Measurements from ENCODE around the gene HOMER3. TPM values are rescaled to one million over a fixed set of nuclear protein-coding genes. Genes with fewer than 3 reads are reported as not detected.

Gene HOMER3
- total and polyA plus RNA-seq, 4 donors, result 22.0 to 40.2 (median 24.2) TPM

DNA sequence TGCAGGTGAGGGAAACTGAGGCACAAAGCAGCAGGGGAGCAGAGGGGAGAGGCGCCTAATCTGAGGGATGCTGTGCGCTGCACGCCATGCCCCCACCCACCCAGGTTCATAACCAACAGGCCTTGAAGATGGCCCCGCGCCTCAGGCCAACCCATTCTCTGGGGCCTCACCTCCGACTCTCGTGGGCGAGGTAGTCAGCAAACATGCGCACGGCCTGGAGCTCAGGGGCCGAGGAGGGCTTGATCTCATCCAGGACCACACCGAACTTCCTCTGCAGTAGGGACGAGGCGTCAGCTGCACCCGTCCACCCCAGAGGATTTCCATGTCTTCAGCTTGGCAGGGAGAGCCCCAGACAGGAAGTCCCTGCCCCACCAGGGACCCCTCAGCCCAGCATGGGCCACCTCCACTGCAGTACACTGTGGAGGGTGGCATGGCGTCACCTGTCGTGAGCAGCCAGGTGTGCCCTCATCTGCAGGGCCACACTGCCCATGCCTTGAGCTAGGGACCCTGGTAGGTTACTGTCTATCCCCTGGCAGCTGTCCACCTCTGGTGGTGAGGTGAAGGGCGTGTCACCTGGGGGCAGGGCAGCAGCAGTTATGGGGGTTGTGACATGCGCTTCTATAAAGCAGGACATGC, 30.1 kb downstream of the HOMER3 start:
- 95 to 96% methylated on average over 19 of the region's 19 CpGs for WGBS, 2 donors
- Histone ChIP-seq H3K9ac (ENCODE audit: insufficient read depth in 1 of 2, low read length in 2 of 2) (no peak overlapping the region), H3K36me3 (ENCODE audit: control insufficient read depth in 4 of 4, insufficient read depth in 4 of 4, low read length in 4 of 4) (peaks cover 0 to 58% (median 20%) of the 10 kb centered on the region in 4 donors), H3K4me3 (no peak overlapping the region), H3K9me3 (ENCODE audit: control insufficient read depth in 4 of 4, insufficient read depth in 3 of 4, low read length in 3 of 4) (no peaks in the 10 kb centered on the region), H3K27ac (ENCODE audit: low read depth in 1 of 2, low read length in 1 of 2) (no peak overlapping the region), H3K27me3 (ENCODE audit: control insufficient read depth in 3 of 3, insufficient read depth in 3 of 3, low read length in 2 of 3) (no peaks in the 10 kb centered on the region), H3K4me1 (ENCODE audit: control insufficient read depth in 5 of 5, insufficient read depth in 5 of 5, low read length in 5 of 5) (no peaks in the 10 kb centered on the region)
- DNase-seq (no peak), ATAC-seq (ENCODE audit: insufficient read depth, low FRiP score) (no peak)
- TF ChIP-seq, protein P1, sequence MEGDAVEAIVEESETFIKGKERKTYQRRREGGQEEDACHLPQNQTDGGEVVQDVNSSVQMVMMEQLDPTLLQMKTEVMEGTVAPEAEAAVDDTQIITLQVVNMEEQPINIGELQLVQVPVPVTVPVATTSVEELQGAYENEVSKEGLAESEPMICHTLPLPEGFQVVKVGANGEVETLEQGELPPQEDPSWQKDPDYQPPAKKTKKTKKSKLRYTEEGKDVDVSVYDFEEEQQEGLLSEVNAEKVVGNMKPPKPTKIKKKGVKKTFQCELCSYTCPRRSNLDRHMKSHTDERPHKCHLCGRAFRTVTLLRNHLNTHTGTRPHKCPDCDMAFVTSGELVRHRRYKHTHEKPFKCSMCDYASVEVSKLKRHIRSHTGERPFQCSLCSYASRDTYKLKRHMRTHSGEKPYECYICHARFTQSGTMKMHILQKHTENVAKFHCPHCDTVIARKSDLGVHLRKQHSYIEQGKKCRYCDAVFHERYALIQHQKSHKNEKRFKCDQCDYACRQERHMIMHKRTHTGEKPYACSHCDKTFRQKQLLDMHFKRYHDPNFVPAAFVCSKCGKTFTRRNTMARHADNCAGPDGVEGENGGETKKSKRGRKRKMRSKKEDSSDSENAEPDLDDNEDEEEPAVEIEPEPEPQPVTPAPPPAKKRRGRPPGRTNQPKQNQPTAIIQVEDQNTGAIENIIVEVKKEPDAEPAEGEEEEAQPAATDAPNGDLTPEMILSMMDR (IDR thresholded peaks at IDR 0.05; ENCODE audit: control extremely low read depth, extremely low read depth), result no peak

DNA sequence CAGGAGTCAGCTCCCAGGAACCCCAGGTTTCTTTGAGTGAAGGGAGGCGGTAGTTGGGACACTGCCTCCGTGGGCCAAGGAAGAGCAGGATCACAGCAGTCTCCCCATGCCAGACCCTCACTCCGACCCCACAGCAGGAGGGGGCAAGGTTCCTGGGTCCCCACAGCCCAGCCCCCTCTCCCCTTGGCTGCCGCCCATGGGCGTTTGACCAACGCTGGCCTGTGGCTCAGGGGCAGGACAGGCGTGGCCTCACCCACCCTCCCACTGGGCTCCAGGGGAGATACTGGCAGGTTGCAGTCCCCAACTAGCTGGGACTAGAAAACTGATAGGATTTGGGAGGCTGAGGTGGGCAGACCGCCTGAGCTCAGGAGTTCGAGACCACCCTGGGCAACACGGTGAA, 31.0 kb downstream of the HOMER3 start:
- peaks cover 0 to 59% (median 19%) of the 10 kb centered on the region in 4 donors for H3K36me3 ChIP-seq (ENCODE audit: control insufficient read depth in 4 of 4, insufficient read depth in 4 of 4, low read length in 4 of 4)

DNA sequence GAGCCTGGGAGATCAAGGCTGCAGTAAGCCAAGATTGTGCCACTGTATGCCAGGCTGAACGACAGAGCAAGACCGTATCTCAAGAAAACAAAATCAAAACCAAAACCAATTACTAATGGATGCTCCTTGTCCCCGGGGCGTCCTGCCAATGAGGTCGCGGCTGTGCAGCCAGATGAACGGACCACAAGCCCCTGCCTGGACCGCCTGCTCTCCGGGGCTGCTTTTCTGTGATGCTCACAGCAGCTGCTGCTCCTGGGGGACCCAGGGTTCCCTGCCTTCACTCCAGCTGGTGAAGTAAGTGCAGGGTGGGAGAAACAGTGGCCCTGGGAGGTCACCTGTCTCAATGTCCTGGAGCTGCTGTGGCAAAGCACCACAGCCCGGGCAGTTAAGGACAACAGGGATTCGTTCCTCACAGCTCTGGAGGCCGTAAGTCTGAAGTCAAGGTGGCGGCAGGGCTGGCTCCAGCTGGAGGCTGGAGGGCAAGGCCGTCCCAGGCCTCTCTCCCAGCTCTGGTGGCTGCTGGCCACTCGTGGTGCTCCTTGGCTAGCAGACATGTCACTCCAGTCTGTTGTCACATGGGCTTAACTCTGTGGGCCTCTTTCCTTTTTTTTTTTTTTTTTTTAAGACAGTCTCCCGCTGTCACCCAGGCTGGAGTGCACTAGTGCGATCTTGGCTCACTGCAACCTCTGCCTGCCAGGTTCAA, 31.9 kb downstream of the HOMER3 start:
- TF ChIP-seq, protein P1 (IDR thresholded peaks at IDR 0.05; ENCODE audit: control extremely low read depth, extremely low read depth), result no peak
- no peak overlapping the region for H3K27ac ChIP-seq (ENCODE audit: low read depth in 1 of 2, low read length in 1 of 2)
- ATAC-seq (ENCODE audit: insufficient read depth, low FRiP score) (no peak), DNase-seq (no peak)
- no peaks in the 10 kb centered on the region for H3K27me3 ChIP-seq (ENCODE audit: control insufficient read depth in 3 of 3, insufficient read depth in 3 of 3, low read length in 2 of 3)
- no peaks in the 10 kb centered on the region for H3K4me1 ChIP-seq (ENCODE audit: control insufficient read depth in 5 of 5, insufficient read depth in 5 of 5, low read length in 5 of 5)
- no peaks in the 10 kb centered on the region for H3K9me3 ChIP-seq (ENCODE audit: control insufficient read depth in 4 of 4, insufficient read depth in 3 of 4, low read length in 3 of 4)
- H3K4me3 ChIP-seq, result no peak overlapping the region
- no peak overlapping the region for H3K9ac ChIP-seq (ENCODE audit: insufficient read depth in 1 of 2, low read length in 2 of 2)
- WGBS, 2 donors, result 92 to 96% methylated on average over 17 of the region's 17 CpGs
- H3K36me3 ChIP-seq (ENCODE audit: control insufficient read depth in 4 of 4, insufficient read depth in 4 of 4, low read length in 4 of 4), result peaks cover 0 to 68% (median 21%) of the 10 kb centered on the region in 4 donors

More for the DNA sequence above, 31.0 kb downstream of the HOMER3 start:
- Histone ChIP-seq H3K27me3 (ENCODE audit: control insufficient read depth in 3 of 3, insufficient read depth in 3 of 3, low read length in 2 of 3) (no peaks in the 10 kb centered on the region), H3K4me1 (ENCODE audit: control insufficient read depth in 5 of 5, insufficient read depth in 5 of 5, low read length in 5 of 5) (no peaks in the 10 kb centered on the region), H3K4me3 (no peak overlapping the region), H3K27ac (ENCODE audit: low read depth in 1 of 2, low read length in 1 of 2) (no peak overlapping the region), H3K9ac (ENCODE audit: insufficient read depth in 1 of 2, low read length in 2 of 2) (no peak overlapping the region), H3K9me3 (ENCODE audit: control insufficient read depth in 4 of 4, insufficient read depth in 3 of 4, low read length in 3 of 4) (no peaks in the 10 kb centered on the region)
- DNase-seq (no peak), ATAC-seq (ENCODE audit: insufficient read depth, low FRiP score) (no peak)
- TF ChIP-seq, protein P1 (IDR thresholded peaks at IDR 0.05; ENCODE audit: control extremely low read depth, extremely low read depth), result no peak
- WGBS, 2 donors, result 88 to 94% methylated on average over 10 of the region's 10 CpGs

All from lung (tissue), 12 donors.